NCI-H146 (cell line): ENCODE results near the gene OR52L1.
A peak's percentile ranks its signal among the peaks of the same experiment; 100 is the strongest.

ENCODE experiments used
- DNase-seq: peaks from one replicate; lab custom pipeline; 2025; lab: John Stamatoyannopoulos, UW

Gene OR52L1

GRCh38 chr11:5940748-5941147 is 46.0 kb downstream of the OR52L1 start:
- no peak for DNase-seq

- peak; percentile 62 for DNase-seq
Observed at GRCh38 chr11:5938603-5938965, 48.2 kb downstream of the OR52L1 start.

GRCh38 chr11:5937868-5938602 is 48.8 kb downstream of the OR52L1 start:
- peak; percentile 56 for DNase-seq
